GM12891 (cell line): ENCODE measurements around the gene GPR180.

Experiments used
- POLR2A ChIP-seq: IDR thresholded peaks from 2 replicates; pipeline ENCODE4 v1.6.1; 2011; ENCODE audit warnings: low read depth, low read length, control low read depth
- POLR2AphosphoS5 ChIP-seq: IDR thresholded peaks from 2 replicates; pipeline ENCODE4 v1.6.1; 2011; ENCODE audit warnings: low read depth, low read length, control low read depth
- POU2F2 ChIP-seq: IDR thresholded peaks from 2 replicates; pipeline ENCODE4 v1.6.1; 2011; ENCODE audit warnings: low read depth, mild to moderate bottlenecking, control low read depth, low read length, moderate library complexity
- SPI1 ChIP-seq: IDR thresholded peaks from 2 replicates; pipeline ENCODE4 v1.6.1; 2011; ENCODE audit warnings: low read depth, low read length, control low read depth
- TAF1 ChIP-seq: IDR thresholded peaks from 2 replicates; pipeline ENCODE4 v1.6.1; 2011; ENCODE audit warnings: low read depth, low read length, control low read depth

DNA sequence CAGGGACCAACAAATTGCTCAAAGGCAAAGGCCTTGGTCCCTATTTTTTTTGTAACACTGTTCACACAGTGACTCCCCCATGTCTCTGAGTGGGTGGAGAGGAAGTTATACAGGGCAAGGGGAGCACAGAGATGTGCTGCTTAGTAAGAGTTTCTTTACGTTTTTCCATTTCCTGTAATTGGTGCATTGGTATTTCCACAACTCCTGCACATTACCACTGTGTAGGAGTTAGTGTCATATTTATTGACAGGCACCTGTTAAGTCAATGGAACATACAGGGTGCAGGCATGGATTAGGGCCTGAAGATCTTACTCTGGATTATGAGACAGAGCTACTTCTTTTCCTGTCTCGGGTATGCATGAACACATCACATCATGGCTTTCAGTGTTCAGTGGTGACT, 65.5 kb downstream of the GPR180 start:
- no peak for TF ChIP-seq POU2F2
- no peak for TF ChIP-seq SPI1
- no peak for TF ChIP-seq POLR2AphosphoS5
- TF ChIP-seq TAF1, result no peak
- TF ChIP-seq POLR2A, result no peak
